Fibroblast of villous mesenchyme (primary cell): Measurements from ENCODE around the gene NINJ1. TPM values are rescaled to one million over a fixed set of nuclear protein-coding genes. Genes with fewer than 3 reads are reported as not detected.

Experiments used
- DNase-seq: peaks from one replicate; pipeline ENCODE4 v3.0.0-alpha.2; 2010; ENCODE audit warnings: low read depth
- H3K4me3 ChIP-seq: 2 replicates; pipeline ENCODE4 v1.5.1; 2011; ENCODE audit warnings: low read depth, mild to moderate bottlenecking, low read length
- CTCF ChIP-seq: IDR thresholded peaks from 2 replicates; pipeline ENCODE4 v1.5.1; 2012; ENCODE audit warnings: low read depth, mild to moderate bottlenecking, low read length; ENCODE audit not compliant: insufficient read depth
- total RNA-seq: library from RNA; depleted of rRNA; stranded (reverse); fragments of >200 nt; gene quantifications from 2 replicates; pipeline ENCODE4 v1.2.3, GENCODE V29; 2012

NINJ1 gene
- total RNA-seq, 1 donor = 33.7 TPM

GRCh38 chr9:93137362-93137761 is 3.3 kb upstream of the NINJ1 start:
- DNase-seq = no peak
- TF ChIP-seq CTCF = no peak

GRCh38 chr9:93136011-93136440 is 2.0 kb upstream of the NINJ1 start:
- no peak for TF ChIP-seq CTCF
- DNase-seq = peak; percentile 54
- H3K4me3 ChIP-seq = no peak overlapping the region

More at GRCh38 chr9:93137362-93137761, 3.3 kb upstream of the NINJ1 start:
- H3K4me3 ChIP-seq = no peak overlapping the region

DNA sequence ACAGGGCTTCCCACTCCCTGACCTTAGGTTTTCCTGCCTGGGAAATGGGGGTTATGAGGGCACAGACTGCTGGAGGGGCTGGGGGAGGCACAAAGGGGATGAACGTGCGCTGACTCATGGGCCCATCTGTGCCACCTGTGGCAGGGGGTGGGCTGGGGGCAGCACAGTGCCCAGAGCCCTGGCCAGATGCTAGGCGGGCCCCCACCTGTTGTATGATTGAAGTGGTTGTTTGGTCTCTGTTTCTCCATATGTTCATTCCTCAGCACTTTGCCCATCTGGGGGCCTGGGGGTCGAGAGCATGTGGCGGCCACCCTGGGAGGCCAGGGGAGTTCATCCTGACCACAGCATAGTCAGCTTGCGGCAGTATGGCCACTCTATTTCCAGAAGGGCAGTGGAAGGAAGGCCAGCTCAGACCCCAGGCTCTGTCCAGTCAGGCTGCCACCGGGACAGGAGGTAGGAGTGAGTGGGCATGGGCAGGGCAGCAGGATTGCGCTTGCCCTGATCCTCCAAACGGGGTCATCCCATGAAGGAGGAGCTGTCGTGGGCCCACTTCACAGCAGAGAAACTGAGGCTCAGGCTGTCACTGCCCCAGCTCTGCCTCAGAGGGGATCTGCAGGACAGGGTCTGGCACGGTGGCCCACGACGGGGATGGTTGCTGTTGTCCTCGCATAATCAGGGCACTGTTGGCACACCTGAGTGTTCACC is 841 bp upstream of the NINJ1 start:
- peak overlapping the region; percentile 78 for H3K4me3 ChIP-seq
- DNase-seq = no peak
- no peak for TF ChIP-seq CTCF

- peak overlapping the region; percentile 78 for H3K4me3 ChIP-seq
- no peak for TF ChIP-seq CTCF
- DNase-seq = peak; percentile 90
These were observed 403 bp downstream of the NINJ1 start for GRCh38 chr9:93133681-93134014.

DNA sequence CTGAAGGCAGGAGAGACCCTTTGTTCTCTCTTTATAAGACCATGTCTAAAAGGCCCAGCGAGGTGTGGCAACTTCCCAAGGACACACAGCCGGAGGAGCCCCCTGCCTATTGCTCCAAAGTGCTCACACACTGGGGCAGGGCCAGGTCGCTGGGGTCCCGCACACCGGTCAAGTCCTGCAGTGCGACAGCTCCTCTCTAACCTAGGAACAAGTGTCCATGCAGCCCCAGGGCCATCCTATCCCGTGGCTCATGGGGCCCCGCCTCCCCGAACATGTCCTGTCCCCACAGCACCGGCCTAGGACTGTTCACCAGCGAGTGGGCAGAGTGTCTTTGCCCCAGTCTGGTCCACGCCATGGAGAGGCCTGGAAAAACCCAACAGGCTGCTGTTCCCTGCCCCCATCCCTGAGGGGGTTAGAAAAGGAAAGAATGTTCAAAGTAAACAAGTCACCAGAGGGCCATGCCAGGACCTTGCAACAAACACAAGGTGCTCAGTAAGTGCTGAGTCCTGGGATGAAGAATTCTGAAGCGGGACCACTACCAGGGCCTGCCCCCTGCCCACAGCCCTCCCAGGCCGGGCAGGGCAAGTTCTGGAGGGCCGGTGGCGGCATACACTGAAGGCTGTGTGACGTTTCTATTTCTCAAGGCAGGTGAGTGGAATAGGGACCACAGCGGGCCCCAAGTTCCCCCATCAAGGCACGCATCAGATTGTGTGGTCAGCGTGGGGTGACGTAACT is 938 bp downstream of the NINJ1 start:
- no peak for TF ChIP-seq CTCF
- peak overlapping the region; percentile 78 for H3K4me3 ChIP-seq
- no peak for DNase-seq

- TF ChIP-seq CTCF = no peak
- DNase-seq = peak; percentile 70
These were observed 1.6 kb downstream of the NINJ1 start for GRCh38 chr9:93132287-93132927.

More at GRCh38 chr9:93132287-93132927, 1.6 kb downstream of the NINJ1 start:
- H3K4me3 ChIP-seq = peak overlapping the region; percentile 78
